ENCODE measurements around the gene CHST7.

GRCh38 chrX:46642145-46642544 lies 68.6 kb downstream of the CHST7 start:
- TF ChIP-seq REST (IDR thresholded peaks at IDR 0.05; ENCODE audit: borderline replicate concordance) (no peak), CTCF (IDR thresholded peaks at IDR 0.05; ENCODE audit: poor library complexity, severe bottlenecking) (no peak), POLR2AphosphoS5 (IDR thresholded peaks at IDR 0.05) (no peak)

Data from neural cell (in vitro differentiated cells).